Measurements from ENCODE around the gene PITRM1.

GRCh38 chr10:3090388-3090787, 82.2 kb downstream of the PITRM1 start:
- TF ChIP-seq CTCF (IDR thresholded peaks at IDR 0.05), result no peak
- TF ChIP-seq POLR2A (IDR thresholded peaks at IDR 0.05), result no peak
- no peak for TF ChIP-seq EP300 (IDR thresholded peaks at IDR 0.05)
- TF ChIP-seq POLR2AphosphoS5 (IDR thresholded peaks at IDR 0.05), result no peak

All from upper lobe of left lung (tissue), 4 donors.